Renal pelvis (tissue), 3 donors: ENCODE data around the gene ANKK1. TPM values are rescaled to one million over a fixed set of nuclear protein-coding genes. Genes with fewer than 3 reads are reported as not detected.

Source experiments
- polyA plus RNA-seq, 3 donors: library from polyadenylated mRNA; unstranded; fragments of 120-200 nt; gene quantifications; one replicate each; pipeline ENCODE4 v1.2.1, GENCODE V29; 2013; ENCODE audit not compliant: insufficient read length in 3 of 3

ANKK1 gene
- polyA plus RNA-seq, 3 donors = 0.33 to 0.89 (median 0.88) TPM

Other genes starting within 250 kb of the ANKK1 start
- 10 to 100 TPM; 32.7 to 62.7 (median 34.9) TPM for gene TTC12, start 73.2 kb upstream of the ANKK1 start, polyA plus RNA-seq
- under 1 TPM; 0.27 to 0.83 (median 0.68) TPM for gene DRD2, start 87.6 kb downstream of the ANKK1 start, polyA plus RNA-seq